GM19463 (cell line): Measurements from ENCODE around the gene TSC22D3.

Experiments
- ATAC-seq: cut with Tn5 transposase; IDR thresholded peaks from one replicate; pipeline ENCODE4 v1.9.1; 2021; ENCODE audit warnings: mild to moderate bottlenecking, moderate library complexity; ENCODE audit not compliant: unreplicated experiment

Gene TSC22D3

DNA sequence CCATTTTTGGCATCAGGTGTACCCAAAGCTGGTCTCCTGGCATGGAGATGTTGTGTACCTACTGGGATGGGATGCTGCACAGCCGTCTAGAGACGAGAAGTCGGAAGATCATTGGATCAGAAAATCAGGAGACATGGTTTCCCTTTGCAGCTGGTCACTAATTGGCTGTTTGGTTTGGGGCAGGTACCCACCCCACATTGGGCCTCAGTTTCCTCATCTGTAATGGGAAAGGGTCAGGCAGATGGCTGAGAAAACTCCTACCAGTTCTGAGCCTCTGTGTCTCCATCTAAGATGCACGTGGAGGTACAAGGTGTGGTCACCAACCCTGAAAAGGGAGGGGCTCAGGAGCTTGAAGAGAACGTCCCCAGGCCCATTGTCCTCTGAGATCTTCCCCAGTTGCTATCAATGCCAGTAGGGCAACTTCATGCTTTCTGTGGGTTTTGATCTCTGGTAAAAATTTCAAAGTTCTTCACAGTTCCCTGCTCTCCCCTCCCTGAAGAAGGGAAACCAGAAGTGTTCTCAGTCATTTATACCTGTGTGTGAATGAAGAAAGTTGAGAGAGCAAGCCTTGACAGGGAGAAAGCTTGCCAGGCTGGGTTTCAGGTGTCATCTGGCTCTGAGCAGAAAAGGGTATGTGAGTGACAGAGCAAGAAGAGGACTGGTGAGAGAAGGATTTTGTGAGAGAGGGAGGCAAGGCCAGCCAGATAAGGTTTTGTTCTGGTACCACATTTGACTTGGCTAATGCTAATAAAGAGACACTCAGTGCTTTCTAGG is 15.1 kb downstream of the TSC22D3 start:
- peak; percentile 43 for ATAC-seq

DNA sequence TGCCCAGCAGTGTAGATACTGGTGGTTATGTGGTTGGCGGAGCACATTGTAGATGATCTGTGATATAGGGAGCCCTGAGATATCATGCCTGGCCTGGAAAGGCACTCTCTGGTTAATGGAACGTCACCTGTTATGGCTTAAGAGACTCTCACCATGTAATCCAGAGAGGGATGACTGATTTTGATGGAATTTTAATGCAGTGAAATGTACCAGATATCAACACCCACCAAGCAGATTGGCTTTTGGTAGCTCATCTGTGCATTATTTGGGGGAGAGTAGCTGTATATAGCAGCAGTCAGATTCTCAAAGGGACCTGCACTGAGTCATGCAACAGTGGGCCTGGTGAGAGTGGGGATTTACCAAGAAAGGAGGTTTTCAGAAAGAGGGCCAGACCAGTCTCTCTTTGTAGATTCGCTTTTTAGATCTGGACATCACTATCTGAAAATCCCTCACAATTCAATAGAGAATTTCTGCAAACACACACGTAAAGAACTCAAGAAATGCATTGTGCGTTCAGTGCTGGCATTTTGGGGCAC is 17.3 kb downstream of the TSC22D3 start:
- no peak for ATAC-seq

DNA sequence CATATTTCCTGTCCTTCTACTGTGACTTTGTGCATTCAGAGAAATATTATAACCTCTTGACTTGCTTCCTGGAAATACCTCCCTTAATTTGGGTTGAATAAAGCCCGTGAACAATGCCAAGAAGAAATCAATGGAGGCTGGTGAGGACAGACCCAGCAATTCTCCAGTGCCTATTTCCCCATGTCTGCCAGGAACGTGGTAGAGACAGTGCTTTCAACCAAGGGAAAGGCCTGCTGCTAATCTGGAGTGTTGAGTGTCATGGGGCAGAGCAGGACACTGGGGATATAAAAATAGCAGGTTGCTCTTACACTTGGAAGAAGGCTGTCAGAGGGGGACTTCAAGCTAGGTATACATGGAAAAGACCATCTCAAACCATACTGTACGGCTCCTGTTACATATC is 19.9 kb downstream of the TSC22D3 start:
- no peak for ATAC-seq

DNA sequence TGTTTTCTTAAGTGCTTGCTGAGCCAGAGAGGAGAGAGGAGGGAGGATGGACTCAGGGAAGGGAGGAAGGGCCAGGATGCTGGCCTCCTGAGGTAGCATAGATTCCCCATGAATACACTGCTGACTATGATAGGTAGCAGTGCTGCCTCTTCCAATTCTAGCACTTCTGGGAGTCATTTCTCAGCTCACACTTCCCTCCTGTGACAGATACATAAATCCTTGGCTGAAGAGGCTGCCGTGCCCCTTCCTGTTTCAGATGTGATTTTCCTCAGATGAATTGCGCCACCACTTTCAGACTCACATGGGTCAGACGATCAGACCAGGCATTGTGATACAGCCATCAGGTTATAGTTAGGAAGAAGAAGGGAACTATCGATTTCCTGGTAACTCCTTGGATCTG is 22.4 kb downstream of the TSC22D3 start:
- ATAC-seq: no peak

- ATAC-seq: no peak
Observed at GRCh38 chrX:107752714-107753113, 22.9 kb downstream of the TSC22D3 start.

GRCh38 chrX:107752043-107752442 is 23.5 kb downstream of the TSC22D3 start:
- ATAC-seq: no peak

DNA sequence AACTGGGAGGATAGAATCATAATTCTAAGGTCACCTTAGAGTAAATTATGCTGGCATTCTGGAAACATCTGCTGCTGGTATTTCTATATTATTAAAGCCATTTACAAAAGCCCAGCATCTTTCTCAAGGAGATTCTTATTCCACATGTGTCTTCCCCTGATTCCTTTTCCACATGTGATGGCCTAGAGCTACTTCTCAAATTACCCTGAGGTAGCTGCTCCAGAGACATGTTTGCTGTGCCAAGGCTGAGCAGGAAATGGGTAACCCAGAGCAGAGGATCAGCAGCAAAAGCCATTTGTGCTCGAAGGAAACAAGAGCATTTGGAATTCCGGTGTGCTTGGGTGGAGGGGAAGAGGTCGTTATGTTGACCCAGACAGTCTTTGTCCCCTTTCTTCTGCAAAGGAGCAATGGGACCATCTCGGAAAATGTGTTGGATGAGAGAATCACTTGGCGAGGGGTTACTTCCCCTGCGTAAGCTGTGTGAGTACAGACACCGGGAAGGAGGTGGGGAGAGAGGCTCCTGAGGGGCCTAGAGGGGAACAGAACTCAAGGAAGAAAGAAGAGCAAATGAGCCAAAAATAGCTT is 24.6 kb downstream of the TSC22D3 start:
- no peak for ATAC-seq

GRCh38 chrX:107750263-107750662 is 25.3 kb downstream of the TSC22D3 start:
- no peak for ATAC-seq

GRCh38 chrX:107748506-107748905 is 27.1 kb downstream of the TSC22D3 start:
- no peak for ATAC-seq

DNA sequence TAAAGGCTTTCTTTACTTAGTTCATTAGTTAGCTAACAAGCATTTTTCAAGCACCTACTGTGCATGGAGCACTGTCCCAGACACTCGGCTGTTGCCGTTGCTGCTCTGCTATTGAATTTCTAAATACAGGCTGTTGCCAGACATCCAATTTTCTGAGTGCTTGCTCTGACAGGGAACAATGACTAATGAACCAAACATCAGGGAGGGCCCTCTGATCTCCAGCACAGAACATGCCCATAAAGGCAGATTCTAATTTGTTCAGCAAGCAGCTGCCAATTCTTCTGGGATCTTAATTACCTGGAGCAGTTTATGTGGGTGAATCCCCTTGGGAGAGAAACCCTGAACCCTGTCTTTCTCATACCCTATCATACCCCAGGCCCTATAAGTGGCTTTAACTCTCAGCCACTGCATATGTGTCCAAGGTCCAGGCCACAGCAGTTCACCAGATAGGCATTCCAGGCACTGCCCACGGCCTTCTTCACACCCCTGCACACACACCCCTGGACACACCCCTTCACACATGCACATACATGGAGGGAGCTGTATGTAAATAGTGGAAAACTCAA is 27.9 kb downstream of the TSC22D3 start:
- no peak for ATAC-seq

- ATAC-seq: no peak
Observed at GRCh38 chrX:107744868-107745267, 30.7 kb downstream of the TSC22D3 start.

DNA sequence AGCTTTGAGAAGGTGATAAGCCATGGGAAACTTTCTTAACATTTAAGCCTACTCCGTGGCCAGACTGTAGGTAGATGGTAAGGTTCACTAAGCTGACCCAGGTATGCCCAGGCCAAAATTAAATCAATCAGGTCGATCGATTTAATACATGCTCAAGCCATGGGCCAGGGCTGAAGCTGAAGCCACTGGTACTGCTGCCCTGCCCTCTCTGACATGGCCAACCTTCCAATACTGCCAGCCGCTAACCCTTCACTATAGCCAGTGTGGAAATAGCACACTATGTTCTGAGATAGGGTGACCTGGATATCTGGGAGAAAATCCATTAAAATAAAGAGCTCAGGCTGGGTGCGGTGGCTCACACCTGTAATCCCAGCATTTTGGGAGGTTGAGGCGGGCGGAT is 31.6 kb downstream of the TSC22D3 start:
- no peak for ATAC-seq

- ATAC-seq: no peak
Observed at GRCh38 chrX:107742700-107743191, 32.8 kb downstream of the TSC22D3 start.

GRCh38 chrX:107741404-107741790 is 34.2 kb downstream of the TSC22D3 start:
- peak; percentile 23 for ATAC-seq

GRCh38 chrX:107739541-107739940 is 36.0 kb downstream of the TSC22D3 start:
- ATAC-seq: no peak

GRCh38 chrX:107738768-107739167 is 36.8 kb downstream of the TSC22D3 start:
- no peak for ATAC-seq

GRCh38 chrX:107738272-107738671 is 37.3 kb downstream of the TSC22D3 start:
- ATAC-seq: no peak

- ATAC-seq: no peak
Observed at GRCh38 chrX:107736781-107737531, 38.6 kb downstream of the TSC22D3 start.

GRCh38 chrX:107734646-107735045 is 40.9 kb downstream of the TSC22D3 start:
- ATAC-seq: no peak

GRCh38 chrX:107733686-107734085 is 41.9 kb downstream of the TSC22D3 start:
- ATAC-seq: no peak

DNA sequence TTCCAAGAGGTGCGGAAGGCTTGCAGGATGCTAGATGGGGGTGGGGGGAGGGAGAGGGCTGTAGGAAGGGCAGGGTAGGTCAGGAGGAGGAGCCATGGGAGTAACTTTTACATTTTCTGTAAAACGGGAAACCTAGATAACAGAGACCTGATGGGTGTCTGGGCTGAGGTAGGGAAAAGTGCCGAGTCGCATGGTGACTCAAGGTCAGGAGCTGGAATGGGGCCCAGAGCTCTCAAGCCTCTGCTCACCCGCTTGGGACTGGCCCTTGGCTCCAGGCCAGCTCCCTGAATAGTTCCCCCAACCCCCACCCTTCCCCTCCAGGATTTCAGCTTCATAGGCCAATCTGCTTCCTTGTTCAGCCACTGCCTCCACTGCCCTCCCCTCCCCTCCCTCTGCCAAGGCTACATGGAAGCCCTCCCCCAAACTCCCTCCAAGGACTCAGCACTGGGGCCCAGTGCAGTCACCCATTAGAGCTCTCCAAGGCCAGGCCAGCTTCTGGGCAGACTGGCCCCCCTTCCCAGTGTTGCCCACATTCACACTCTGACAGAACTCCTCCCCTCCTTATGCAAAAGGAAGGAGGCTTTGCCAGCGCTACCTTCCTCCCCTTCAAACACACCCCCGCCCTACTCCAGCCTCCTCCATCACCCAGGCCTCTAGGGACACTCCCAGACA is 43.6 kb downstream of the TSC22D3 start:
- no peak for ATAC-seq
